Hair follicular keratinocyte (primary cell): ENCODE data around the gene SPINT2. TPM values are rescaled to one million over a fixed set of nuclear protein-coding genes. Genes with fewer than 3 reads are reported as not detected.

Experiments used
- total RNA-seq: library from RNA; depleted of rRNA; stranded (reverse); fragments of >200 nt; gene quantifications from 2 replicates; pipeline ENCODE4 v1.2.3, GENCODE V29; 2015

The SPINT2 gene, protein sequence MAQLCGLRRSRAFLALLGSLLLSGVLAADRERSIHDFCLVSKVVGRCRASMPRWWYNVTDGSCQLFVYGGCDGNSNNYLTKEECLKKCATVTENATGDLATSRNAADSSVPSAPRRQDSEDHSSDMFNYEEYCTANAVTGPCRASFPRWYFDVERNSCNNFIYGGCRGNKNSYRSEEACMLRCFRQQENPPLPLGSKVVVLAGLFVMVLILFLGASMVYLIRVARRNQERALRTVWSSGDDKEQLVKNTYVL
- total RNA-seq, result 757 and 1,192 TPM in 2 replicates

DNA sequence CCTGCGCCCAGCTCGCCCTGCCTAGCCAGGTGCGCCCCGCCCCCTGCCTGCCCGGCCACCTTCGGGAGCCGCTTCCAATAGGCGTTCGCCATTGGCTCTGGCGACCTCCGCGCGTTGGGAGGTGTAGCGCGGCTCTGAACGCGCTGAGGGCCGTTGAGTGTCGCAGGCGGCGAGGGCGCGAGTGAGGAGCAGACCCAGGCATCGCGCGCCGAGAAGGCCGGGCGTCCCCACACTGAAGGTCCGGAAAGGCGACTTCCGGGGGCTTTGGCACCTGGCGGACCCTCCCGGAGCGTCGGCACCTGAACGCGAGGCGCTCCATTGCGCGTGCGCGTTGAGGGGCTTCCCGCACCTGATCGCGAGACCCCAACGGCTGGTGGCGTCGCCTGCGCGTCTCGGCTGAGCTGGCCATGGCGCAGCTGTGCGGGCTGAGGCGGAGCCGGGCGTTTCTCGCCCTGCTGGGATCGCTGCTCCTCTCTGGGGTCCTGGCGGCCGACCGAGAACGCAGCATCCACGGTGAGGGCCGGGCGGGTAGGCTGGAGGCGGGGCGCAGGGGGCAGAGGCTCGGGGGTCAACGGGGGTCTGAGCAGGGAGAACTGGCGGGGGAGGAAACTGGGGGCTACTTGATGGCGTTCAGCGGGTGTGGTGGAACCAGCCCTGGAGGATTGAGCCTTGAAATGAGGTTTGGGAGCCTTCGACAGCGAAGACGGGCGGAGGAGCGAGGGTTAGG is at the start of gene SPINT2:
SPINT2 (plus strand) TSS at position 88 of the 727 bp plus-strand sequence; CDS start at position 408, 320 bp downstream.

DNA sequence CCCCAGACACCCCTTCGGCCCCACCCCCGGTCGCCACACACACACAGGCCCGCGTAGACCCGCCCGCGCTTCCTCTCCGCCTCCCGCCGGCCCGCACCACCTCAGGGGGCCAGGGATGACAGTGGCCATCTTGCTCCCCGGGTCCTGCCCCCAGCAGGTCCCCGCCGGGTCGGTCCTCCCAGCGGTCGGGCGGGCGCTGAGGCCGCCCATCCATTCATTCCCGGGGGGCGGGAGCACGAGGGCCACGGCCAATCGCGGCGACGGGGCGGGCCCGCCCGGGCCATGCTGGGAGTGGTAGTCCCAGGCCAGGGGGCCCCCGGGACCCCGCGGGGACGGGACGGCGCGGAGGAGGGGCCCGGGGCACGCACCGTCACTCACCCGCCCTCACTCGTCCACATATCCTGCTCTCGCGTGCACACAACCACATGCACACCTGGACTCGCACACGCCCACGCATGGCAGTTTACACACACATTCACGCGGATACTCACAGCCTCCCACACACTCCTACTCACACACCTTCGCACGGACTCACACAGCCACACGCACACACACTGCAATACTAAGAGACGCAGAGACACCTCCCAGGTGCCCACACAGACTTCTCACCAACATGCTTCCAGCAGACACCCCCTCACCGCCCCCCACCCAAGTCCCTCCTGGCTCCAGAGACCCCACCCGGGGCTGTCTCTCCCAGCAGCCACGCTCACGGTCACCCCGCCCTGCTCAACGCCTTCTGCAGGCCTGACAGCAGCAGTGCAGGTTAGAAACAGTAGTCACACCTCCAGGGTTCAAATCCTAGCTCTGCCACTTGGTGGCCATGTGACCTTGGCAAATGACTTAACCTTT is 40.1 kb upstream of the SPINT2 start, which contains the start of gene DPF1:
DPF1 (minus strand) TSS at position 209 of the 849 bp plus-strand sequence; CDS start at position 129, 80 bp downstream.

DNA sequence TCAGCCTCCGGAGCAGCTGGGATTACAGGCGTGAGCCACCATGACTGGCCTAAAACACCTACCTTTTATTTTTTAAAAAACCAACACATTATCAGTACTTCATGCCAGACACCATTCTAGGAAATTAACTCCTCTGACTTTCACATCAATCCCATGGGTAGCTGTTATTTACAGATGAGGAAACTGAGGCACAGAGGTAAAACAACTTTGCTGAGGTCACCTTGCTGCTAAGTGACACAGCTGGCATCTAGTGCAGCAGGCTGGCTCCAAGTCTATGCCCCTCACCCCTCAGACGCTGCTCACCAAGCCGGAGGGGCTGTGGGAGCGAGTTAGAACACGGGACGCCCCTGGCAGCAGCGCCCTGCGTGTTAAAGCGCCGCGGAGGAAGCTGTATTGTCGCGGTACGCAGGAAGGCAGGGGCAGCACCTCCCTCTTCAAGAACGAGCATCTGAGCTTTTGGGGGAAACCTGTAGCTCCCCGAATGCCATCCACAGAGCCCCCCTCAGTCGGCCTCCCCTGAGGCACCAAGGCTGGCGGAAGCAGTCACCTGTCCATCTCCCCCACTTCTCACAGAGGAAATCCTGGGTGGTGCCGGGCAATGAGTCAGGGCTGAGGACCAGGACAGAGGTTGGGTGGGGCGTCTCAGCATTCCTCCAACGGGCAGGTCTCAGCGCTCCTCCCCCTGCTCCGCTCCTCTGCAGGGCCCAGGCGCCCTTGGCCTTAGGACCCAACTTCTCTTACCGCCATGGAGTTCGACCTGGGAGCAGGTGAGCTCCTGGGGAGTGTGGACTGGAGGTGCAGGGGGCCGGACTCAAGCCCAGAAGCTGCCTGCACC is 39.4 kb downstream of the SPINT2 start, which contains the start of gene C19orf33:
C19orf33 (plus strand) TSS at position 735 of the 835 bp plus-strand sequence; CDS start at position 746, 11 bp downstream.

GRCh38 chr19:38315657-38316476 is 51.5 kb downstream of the SPINT2 start, which contains the start of gene YIF1B:
Gene YIF1B, minus strand, starts transcription at chr19:38315947. Its CDS starts 30 bp downstream, at chr19:38315917.

GRCh38 chr19:38319421-38320258 is 55.3 kb downstream of the SPINT2 start, which contains the start of gene KCNK6:
Gene KCNK6, plus strand, starts transcription at chr19:38319845. Its CDS starts 106 bp downstream, at chr19:38319951.

Other genes starting within 250 kb of the SPINT2 start
- 2.0 and 2.3 TPM in 2 replicates for gene DPF1, start 40.4 kb upstream of the SPINT2 start, total RNA-seq
- 3.3 and 19.9 TPM in 2 replicates for gene PPP1R14A, start 8.2 kb upstream of the SPINT2 start, total RNA-seq
- gene C19orf33, start 39.7 kb downstream of the SPINT2 start, total RNA-seq, result 606 and 644 TPM in 2 replicates
- gene YIF1B, start 51.4 kb downstream of the SPINT2 start, total RNA-seq, result 121 and 122 TPM in 2 replicates
- 27.4 and 27.8 TPM in 2 replicates for gene KCNK6, start 55.3 kb downstream of the SPINT2 start, total RNA-seq
- 0.78 TPM in 1 of 2 replicates, not detected in the other for gene CATSPERG, start 71.3 kb downstream of the SPINT2 start, total RNA-seq
- 357 and 374 TPM in 2 replicates for gene PSMD8, start 110.0 kb downstream of the SPINT2 start, total RNA-seq
- 0.08 and 0.55 TPM in 2 replicates for gene GGN, start 123.5 kb downstream of the SPINT2 start, total RNA-seq
- gene SPRED3, start 124.1 kb downstream of the SPINT2 start, total RNA-seq, result 1.6 and 3.2 TPM in 2 replicates
- gene FAM98C, start 138.5 kb downstream of the SPINT2 start, total RNA-seq, result 18.3 and 20.2 TPM in 2 replicates
- gene RASGRP4, start 161.6 kb downstream of the SPINT2 start, total RNA-seq, result not detected in 2 replicates
- 1.8 and 3.7 TPM in 2 replicates for gene RYR1, start 169.1 kb downstream of the SPINT2 start, total RNA-seq